ENCODE results near the gene CD14.
"Not testable (repeated sequence)": the region's sequence is repeated elsewhere in the genome, so short reads cannot be mapped to it uniquely, and the experiment has no call there.

Gene CD14

GRCh38 chr5:140594169-140594568 lies 38.8 kb downstream of the CD14 start:
- DNase-seq: no peak

- DNase-seq: not testable (repeated sequence)
Observed at GRCh38 chr5:140593070-140593469, 39.9 kb downstream of the CD14 start.

GRCh38 chr5:140591747-140592372 lies 41.1 kb downstream of the CD14 start:
- DNase-seq: no peak

GRCh38 chr5:140590861-140591260 lies 42.1 kb downstream of the CD14 start:
- no peak for DNase-seq

GRCh38 chr5:140588311-140589070 lies 44.5 kb downstream of the CD14 start:
- no peak for DNase-seq

GRCh38 chr5:140587495-140587894 lies 45.5 kb downstream of the CD14 start:
- no peak for DNase-seq

Measured in T-helper 1 cell (primary cell).